Germinal center (tissue), 1 donor: ENCODE data around the gene DIRAS1.

Experiments
- DNase-seq: peaks from one replicate; pipeline ENCODE4 v3.0.0; 2012; ENCODE audit warnings: mixed read lengths, low spot score

The DIRAS1 gene

GRCh38 chr19:2755448-2755705 is 34.2 kb upstream of the DIRAS1 start:
- DNase-seq = no peak

GRCh38 chr19:2754659-2755447 is 33.7 kb upstream of the DIRAS1 start:
- DNase-seq = no peak

DNA sequence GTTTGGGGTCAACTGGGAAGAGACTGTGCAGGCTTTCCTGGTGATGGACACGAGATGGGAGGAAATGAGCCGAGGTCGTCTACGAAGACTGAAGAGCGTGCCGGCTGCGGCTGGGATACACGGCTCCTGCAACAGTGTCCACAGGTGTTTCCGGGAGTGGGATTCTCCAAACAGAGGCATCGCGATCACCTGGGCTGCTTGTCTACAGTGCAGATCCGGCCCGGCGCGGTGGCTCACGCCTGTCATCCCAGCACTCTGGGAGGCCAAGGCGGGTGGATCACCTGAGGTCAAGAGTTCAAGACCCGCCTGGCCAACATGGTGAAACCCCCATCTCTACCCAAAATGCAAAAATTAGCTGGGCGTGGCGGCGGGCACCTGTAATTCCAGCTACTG is 30.3 kb upstream of the DIRAS1 start:
- no peak for DNase-seq

DNA sequence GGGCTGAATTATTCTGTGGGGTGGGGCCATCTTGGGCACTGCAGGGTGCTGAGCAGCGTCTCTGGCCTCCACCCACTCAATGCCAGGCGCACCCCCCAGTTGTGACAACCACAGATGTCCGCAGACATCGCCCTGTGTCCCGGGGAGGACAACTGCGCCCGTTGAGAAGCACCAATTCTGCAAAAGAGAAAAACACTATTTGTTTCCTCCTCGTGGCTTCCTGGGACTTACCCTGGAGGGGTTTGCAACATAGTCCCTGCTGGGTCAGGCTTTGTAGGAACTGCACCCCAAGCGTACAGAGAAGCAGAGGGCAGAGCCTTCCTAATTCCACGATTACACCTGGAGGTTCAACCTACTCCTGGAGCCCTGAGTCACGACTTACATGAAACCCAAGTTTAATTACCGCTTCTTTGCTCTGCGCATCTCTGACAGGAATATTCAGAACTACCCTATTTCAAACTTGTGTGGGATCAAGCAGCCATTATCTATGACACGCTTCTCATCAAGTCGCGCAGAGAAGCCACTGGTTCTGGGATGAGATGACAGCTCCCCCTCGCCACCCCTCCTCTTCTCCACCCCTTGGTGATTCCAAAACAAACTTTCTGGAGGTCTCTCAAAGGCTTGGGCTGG is 29.8 kb upstream of the DIRAS1 start:
- no peak for DNase-seq

- DNase-seq = no peak
Observed at GRCh38 chr19:2747349-2747748, 26.2 kb upstream of the DIRAS1 start.

GRCh38 chr19:2744113-2744512 is 22.9 kb upstream of the DIRAS1 start:
- no peak for DNase-seq

DNA sequence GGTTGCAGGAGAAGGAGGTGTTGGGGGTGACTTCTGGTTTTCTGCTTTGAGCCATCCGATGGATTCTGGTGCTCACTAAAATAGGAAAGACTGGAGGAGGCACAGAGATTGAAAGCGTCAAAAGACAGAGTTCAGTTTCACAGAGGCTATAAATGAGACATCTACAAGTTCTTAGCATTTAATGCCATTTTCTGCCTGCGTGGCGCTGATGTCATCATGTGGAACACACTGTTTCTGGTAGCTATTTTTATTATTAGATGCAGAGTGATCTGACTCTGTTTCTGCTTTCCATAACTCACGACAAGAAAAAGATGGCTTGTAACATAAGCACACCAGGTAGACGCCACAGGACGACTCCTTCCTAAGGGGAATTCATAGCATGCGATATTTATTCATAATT is 21.9 kb upstream of the DIRAS1 start:
- no peak for DNase-seq

- DNase-seq = no peak
Observed at GRCh38 chr19:2740314-2740656, 19.1 kb upstream of the DIRAS1 start.

GRCh38 chr19:2739602-2740313 is 18.6 kb upstream of the DIRAS1 start, which contains the start of gene SLC39A3:
SLC39A3 (minus strand) TSS chr19:2740017; CDS start chr19:2737257, 2,760 bp downstream.
- DNase-seq = peak; percentile 100

GRCh38 chr19:2736550-2737190 is 15.5 kb upstream of the DIRAS1 start:
- DNase-seq = no peak

DNA sequence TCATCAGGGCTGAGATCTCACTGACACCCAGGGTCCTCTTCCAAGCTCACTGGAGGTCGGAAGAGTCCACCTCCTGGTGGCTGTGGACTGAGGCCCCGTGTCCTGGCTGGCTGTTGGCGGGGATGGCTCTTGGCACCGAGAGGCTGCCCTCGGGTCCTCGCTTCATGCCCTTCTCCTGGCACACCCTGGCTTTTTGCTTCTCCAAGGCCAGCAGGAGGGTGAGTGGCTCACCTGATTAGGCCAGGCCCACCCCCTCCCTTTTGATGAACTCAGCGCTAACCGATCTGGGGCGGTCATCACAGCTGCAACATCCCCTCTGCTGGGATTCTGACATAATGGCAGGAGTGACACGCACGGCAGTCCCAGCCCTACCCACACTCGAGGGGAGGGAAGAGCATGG is 14.2 kb upstream of the DIRAS1 start:
- no peak for DNase-seq

DNA sequence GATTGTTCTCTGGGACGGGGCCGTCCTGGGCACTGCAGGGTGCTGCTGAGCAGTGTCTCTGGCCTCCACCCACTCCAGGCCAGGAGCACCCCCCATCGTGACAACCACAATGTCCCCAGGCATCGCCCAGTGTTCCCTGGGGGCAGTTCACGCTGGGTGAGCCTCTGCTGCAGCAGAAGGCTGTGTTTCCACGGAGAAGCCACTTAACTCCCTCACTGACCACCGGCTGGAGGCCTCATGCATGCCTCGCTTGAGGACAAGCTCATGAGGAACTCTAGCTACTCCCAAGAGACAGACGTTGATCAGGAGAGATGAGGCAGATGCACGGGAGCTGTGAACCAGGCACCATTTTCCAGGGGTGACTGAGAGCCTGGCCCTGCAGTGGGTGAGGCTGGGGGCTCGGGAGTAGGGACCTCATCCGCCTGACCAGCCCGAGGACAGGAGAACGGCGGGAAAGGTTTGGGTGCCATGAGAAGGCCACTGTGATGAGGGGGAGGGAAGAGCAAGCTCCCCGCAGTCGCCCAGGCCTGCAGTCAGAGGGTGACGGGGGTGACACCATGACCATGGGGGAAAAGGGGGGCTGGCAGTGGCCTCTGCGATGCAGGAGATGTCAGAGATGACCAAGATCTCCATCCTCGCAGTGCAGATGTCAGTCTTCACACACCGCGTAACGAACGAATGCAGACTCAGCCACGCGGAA is 13.6 kb upstream of the DIRAS1 start:
- DNase-seq = no peak

DNA sequence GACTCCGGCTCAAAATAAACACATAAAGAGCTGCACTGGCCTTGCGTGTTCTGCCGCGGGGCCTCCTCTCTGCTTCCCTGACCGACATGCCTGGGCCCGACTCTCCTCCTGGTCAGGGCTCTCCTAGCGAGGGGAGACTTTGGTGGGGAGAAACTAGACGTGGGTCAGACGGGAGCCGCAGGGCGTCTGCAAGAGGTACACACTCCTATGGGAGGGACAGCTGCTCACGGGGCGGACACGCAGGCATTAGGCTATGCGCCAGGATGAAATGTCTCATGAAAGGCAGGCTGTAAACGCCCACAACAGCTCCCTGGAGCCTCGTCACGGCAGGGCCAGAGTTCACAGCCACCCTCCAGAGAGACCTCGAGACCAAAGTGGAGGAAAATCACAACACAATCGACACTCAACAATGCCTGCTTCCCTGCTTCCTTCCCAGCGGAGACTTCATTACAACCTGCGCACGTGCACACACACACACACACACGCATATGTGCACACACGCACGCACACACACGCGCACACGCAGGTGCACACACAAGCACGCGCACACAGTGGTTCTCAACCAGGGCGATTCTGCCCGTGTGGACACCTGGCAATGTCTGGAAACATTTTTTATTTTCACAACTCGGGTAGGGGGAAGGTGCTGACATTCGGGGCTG is 12.9 kb upstream of the DIRAS1 start:
- no peak for DNase-seq

DNA sequence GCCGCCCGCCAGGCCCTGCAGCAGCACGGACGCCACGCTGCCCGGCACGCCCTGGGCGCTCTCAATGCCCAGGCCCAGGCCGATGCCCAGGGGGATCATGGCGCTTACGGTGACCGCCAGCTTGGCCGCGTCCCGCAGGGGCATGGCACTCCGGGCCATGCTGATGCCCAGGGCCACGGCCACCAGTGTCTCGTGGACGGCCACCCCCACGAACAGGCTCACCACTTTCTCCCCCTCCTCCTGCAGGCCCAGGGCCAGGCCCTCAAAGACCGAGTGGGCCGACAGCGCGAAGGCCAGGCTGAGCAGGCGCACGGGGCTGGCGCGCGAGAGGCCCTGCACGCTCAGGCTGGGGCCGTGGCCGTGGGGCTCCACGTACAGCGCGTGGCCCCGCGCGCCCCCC is 11.7 kb upstream of the DIRAS1 start:
- DNase-seq = no peak

DNA sequence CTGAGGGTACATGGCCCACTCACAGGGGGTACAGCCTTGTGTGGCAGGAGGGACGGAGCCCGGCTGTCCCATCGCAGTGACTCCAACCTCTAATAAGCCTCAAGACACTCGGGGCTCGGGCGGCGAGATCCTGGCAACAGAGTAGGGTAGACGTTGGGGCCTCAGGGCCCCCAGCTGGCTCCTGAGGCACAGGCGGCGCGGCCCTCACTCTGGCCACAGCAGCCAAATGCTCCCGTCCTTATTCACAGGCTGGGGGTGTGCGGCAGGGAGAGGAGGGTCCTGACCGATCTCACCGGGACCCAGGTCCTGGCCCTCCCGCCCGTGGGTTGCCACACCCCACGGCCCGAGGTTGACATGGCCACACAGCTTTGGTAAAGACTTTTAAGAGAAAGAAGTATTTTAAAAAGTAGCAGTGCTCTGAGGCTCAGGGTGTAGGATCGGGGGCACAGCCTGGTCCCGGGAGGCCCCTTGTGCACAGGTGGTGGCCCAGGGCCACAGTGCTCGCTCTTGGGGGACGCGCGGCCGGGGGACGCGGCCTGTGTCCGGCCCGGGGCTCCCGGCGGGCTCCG is 11.1 kb upstream of the DIRAS1 start:
- no peak for DNase-seq

DNA sequence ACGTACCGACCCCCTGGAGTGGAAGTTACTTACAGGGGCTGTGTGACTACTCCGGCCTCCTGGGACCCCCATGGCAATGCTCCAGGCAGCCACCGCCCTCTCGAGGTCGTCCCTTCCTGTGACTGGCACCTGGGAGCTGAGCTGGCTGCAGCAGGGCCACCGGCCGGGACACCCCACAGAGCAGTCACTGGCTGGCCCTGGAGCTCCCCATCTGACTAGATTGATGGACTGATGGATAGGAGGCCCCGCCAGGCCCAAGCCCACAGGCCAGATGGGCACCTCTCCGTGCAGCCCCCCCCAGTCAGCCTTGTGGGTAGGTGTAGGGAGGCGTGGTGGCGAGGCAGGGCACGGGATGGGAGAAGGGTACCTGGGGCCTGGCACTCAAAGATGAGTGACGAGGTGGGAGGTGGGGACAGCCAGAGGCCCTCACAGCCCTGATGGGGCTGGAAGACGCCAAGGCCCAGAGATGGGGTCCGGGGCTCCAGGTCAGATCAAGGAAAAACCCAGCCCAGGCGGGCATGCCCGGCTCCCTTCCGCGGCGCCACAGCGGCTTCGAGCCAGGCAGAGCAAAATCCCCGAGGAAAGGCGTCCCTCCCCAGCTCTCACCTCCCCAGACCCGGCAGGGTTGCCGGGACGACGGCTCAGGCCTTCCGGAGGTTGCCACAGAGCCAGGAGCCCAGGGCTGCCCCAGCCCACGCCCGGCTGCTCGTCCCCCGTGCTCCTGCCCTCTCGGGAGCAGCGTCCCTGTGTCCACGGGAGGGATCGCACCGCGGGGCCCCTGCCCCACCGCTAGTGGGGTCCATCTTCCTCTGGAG is 10.2 kb upstream of the DIRAS1 start:
- DNase-seq = no peak

DNA sequence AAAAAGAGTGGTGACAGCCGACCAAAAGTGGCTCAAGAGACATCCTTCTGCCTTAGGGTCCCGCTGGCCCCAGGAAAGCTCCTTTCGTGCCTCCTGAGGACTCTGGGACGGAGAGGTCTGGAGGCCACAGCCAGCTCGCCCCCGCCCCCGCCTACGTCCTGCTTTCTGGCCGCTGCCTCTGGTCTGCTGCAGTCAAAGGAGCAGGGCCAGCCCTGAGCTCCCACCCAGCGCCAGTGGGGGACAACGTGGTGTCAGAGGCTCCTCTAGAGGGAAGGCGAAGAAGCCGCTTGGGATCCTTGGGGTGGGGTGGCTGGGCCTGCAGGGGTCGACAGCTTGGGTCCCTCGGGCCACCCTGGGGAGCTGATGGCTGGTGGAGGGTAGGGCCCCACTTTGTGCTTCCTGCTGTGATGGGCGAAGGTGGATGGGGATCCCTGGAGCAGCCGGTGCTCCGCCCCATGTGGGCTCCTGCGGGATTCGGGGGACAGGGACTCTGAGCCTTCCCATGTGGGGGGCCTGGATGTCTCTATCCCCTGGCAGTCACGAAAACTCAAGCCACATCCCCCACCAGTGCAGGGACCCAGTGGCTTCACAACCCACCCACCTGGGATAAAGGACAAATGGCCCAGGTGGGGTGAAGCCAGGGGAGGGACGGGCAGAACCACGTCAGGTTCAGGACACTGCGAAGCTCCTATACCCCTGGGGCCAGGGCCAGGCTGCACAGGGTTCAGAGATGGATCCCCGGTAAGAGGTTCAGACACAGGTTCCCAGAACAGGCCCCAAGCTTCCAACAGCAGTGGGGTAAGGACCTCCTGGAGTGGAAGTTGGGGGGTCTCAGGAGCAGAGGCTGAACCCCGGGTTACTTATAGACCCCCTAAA is 9.0 kb upstream of the DIRAS1 start:
- DNase-seq = no peak

DNA sequence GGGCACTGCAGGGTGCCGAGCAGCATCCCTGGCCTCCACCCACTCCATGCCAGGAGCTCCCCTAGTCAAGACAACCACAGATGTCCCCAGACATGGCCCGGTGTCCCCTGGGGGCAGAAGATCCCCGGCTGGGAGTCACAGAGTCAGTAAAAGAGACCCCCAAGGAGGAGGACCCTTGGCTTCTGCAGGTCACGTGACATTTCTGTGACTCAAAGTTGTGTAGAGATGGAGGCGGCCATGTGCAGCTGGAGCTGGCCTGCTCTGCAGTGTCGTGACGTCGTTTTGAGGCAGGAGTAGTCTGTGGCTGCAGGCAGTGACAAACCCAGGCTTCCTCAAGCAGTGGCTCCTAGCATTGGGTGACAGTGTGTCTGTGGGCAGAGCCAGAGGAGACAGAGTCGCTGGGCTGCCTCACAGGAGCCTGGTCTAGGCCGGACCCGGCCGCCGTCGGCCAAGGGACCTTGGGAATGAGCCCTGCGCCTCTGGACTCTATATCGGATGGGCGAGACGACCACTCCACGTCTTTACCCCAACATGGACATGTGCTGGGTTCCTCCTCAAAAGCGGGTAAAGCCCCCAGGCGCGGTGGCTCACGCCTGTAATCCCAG is 7.7 kb upstream of the DIRAS1 start:
- DNase-seq = no peak

DNA sequence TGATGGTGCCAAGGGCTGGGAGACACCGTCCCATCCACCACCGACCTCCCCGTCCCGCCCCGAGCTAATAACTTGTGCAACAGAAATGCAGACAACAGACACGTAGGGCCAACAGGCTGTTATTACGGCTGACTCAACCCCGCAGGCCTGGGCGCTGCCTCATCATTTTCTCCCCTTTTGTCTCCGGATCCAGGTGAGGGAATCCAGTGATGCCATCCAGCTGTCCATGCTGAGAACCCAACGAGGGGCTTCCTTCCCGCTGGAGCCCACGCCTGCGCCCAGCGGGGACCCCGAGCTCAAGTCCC is 6.4 kb upstream of the DIRAS1 start:
- no peak for DNase-seq
